ENCODE data around the gene MARCHF5.

MARCHF5 gene, protein sequence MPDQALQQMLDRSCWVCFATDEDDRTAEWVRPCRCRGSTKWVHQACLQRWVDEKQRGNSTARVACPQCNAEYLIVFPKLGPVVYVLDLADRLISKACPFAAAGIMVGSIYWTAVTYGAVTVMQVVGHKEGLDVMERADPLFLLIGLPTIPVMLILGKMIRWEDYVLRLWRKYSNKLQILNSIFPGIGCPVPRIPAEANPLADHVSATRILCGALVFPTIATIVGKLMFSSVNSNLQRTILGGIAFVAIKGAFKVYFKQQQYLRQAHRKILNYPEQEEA

DNA sequence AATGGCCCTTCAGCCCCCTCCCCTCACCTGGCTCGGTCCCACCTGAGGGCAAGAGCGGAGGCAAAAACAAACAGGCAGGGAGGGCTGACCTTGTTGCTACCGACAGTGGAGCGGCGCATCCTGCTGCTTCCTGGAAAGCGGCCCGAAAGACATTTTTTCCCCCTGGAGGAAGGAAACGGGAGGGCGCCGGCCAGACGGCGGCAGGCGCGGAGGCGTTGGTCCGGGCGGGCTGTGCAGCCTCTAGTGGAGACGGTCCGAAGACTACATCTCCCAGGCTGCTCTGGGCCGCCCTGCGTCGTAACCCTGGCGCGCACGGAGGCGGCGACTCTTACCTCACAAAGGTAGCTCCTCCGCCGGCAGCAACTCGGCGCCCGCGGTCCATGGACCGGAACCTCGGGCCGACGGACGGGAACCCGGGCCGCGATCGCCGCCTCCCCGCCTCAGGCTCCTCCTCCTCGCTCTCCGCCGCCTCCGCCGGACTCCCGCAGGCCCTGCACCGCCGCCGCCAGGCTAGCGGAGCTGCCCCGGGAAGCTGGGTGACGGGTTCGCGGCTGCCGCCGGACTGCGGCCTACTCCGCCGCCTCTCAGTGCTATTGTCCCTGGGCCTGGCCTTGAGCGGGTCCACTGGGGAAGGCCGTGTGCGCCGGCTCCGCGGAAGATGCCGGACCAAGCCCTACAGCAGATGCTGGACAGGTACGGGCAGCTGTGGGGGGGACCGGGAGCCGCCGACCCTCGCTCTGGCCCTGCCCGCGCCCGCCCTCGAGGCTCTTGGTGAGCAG lies at the start of gene MARCHF5, which contains the start of gene CPEB3:
TSS of gene MARCHF5 (plus strand) at position 331 of the 779 bp plus-strand sequence. CDS start at position 659, 328 bp downstream.
TSS of gene CPEB3 (minus strand) at position 242 of the 779 bp plus-strand sequence. CDS start 50,728 bp downstream, outside the sequence.
- TF ChIP-seq JUND (IDR thresholded peaks at IDR 0.05; ENCODE audit: low read depth): no peak
- in situ Hi-C loops (cut with HindIII; ENCODE audit: low pct_unique_long_range_greater_than_20kb, low sequenced_read_pairs): no loop called here
- peak; percentile 93 to 99 for DNase-seq (ENCODE audit: low read depth in 1 of 2, low spot score in 1 of 2)

DNA sequence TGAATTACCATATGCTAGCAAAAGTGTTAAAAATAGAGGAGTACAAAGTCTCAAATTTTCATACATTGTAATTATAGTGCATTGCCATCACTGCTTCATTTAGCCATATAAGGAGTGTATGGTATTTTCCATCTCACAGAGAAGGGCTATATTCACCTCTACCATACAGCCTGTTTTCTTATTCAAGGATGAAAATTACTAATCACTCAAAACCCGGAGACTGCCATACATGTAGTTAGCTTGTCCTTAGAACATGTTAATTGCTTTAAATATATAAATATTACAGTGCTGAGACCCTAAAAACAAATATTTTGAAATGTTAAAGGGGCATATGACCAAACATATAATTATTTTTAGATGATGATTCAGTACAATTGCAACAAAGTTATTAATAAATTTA lies 49.5 kb upstream of the MARCHF5 start:
- in situ Hi-C loops (cut with HindIII; ENCODE audit: low pct_unique_long_range_greater_than_20kb, low sequenced_read_pairs): no loop called here
- TF ChIP-seq JUND (IDR thresholded peaks at IDR 0.05; ENCODE audit: low read depth): no peak

DNA sequence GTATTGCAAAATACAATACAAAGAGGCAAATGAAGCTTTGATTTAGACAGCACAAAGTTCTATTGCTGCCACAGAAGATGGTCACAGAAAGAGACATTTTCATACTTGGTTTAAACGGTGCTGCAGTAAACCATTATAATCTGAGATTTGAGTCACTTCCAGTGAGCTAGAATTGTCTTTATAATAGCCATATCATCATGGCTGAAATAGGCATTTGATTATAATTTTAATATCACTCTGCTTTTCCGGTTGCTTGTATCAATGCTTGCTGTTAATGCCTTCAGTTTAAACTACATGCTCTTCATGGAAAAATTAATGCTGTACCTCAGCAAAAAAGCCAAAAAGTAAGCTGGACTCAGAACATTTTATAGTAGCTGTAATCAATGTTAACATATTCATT lies 48.6 kb upstream of the MARCHF5 start:
- no peak for DNase-seq (ENCODE audit: low read depth in 1 of 2, low spot score in 1 of 2)
- TF ChIP-seq JUND (IDR thresholded peaks at IDR 0.05; ENCODE audit: low read depth): no peak
- in situ Hi-C loops (cut with HindIII; ENCODE audit: low pct_unique_long_range_greater_than_20kb, low sequenced_read_pairs): no loop called here

More for the DNA sequence above, 49.5 kb upstream of the MARCHF5 start:
- no peak for DNase-seq (ENCODE audit: low read depth in 1 of 2, low spot score in 1 of 2)

DNA sequence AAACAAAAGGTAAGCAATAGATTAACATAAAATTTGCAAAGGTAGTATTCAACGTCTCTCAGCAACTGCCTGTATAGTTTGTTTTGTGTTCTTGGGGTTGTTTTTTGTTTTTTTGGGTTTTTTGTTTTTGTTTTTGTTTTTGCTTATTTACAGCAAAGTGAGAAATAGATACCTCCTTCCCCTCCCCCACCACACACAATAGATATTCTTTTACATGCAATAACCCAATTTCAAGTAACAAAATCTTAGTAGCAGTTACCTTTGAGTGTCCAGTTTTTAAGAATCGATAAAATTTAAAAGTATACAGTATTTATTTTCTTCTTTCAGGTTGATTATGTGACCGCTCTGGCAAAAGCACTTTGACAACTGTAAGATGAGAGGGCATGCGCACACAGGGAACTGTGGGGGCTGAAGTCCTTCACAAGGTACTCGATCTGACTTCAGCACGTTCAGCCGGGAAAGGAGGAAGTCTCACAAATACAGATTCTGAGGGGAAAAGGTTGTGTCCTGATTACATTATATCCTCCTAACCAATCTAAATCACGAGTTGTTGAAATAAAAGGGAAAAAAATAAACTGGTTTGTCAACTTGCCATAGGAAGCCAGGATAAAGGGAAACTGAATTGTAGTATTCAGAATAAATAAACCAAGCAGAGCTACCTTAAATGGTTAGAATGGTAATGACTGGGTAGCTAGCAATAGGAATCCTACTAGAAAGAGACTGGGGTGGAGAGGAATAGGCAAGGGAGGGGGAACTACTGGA lies 47.9 kb upstream of the MARCHF5 start:
- no peak for TF ChIP-seq JUND (IDR thresholded peaks at IDR 0.05; ENCODE audit: low read depth)
- in situ Hi-C loops (cut with HindIII; ENCODE audit: low pct_unique_long_range_greater_than_20kb, low sequenced_read_pairs): no loop called here
- peak; percentile 68 to 80 for DNase-seq (ENCODE audit: low read depth in 1 of 2, low spot score in 1 of 2)

DNA sequence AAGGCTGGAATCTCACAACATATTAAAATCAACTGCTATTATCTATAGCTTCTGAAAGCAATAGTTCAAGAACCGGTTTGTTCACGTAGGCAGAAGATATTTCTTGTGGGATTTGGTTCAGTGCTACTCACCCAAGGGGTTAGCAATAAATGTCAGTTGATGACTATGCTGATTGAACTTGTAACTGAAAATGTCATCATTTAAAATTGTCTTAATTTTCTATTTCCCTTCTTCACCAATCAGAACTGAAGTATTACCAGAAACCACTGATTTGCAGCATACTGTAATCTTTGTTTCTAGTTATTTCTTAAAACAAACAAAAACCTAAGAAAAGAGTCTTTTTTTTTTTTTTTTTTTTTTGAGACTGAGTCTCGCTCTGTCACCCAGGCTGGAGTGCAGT lies 46.2 kb upstream of the MARCHF5 start:
- DNase-seq (ENCODE audit: low read depth in 1 of 2, low spot score in 1 of 2): peak in 1 of 2 experiments; percentile 19
- TF ChIP-seq JUND (IDR thresholded peaks at IDR 0.05; ENCODE audit: low read depth): no peak
- in situ Hi-C loops (cut with HindIII; ENCODE audit: low pct_unique_long_range_greater_than_20kb, low sequenced_read_pairs): no loop called here

DNA sequence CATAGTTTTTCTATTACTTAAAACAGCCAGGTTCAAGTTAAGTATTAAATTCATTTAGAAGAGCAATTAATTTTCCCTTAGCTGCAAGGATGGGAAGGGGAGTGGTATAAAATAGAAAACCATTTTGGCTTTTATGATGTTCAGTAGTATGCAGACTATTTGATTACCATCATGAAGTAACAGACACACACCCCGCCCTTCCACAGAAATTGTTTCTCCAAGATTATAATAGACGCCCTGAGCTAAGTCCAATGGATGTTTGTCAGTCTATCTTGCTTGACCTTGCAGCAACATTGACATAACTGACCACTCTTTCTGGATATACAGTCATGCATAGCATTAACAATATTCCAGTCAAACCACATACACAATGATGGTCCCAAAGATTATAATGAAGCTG lies 42.4 kb upstream of the MARCHF5 start:
- no peak for TF ChIP-seq JUND (IDR thresholded peaks at IDR 0.05; ENCODE audit: low read depth)
- in situ Hi-C loops (cut with HindIII; ENCODE audit: low pct_unique_long_range_greater_than_20kb, low sequenced_read_pairs): no loop called here
- no peak for DNase-seq (ENCODE audit: low read depth in 1 of 2, low spot score in 1 of 2)

DNA sequence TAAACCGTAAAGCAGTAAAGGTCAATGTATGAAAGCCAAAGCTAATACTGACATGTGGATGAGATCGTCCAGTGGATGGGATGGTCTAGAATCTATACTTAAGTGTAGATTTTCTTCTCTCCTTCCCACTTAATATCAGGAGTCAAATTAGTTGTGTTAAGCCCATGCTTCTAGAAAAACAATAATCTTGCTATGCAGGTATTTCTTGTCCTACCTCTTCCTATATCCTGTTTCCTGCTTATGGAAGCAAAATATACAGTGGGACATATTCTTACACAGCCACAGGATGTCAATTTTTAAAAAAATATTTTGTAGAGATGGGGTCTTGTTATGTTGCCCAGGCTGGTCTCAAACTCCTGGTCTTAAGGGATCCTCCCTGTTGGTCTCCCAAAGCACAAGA lies 27.6 kb upstream of the MARCHF5 start:
- DNase-seq (ENCODE audit: low read depth in 1 of 2, low spot score in 1 of 2): peak in 1 of 2 experiments; percentile 76
- in situ Hi-C loops (cut with HindIII; ENCODE audit: low pct_unique_long_range_greater_than_20kb, low sequenced_read_pairs): no loop called here
- TF ChIP-seq JUND (IDR thresholded peaks at IDR 0.05; ENCODE audit: low read depth): no peak

DNA sequence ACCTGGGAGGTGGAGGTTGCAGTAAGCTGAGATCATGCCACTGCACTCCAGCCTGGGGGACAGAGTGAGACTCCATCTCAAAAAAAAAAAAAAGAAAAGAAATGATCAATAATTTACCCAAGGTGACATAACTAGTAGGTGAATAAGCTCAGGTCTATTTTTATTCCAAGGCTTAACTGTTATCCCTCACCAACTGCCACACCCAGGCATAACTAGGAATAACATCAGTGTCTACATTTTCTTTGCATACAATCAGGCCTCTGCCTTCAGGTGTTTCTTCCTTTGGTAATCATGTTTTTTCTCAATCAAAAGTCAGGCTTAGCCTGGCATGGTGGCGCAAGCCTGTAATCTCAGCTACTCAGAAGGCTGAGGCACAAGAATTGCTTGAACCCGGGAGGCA lies 26.7 kb upstream of the MARCHF5 start:
- in situ Hi-C loops (cut with HindIII; ENCODE audit: low pct_unique_long_range_greater_than_20kb, low sequenced_read_pairs): no loop called here
- no peak for DNase-seq (ENCODE audit: low read depth in 1 of 2, low spot score in 1 of 2)
- no peak for TF ChIP-seq JUND (IDR thresholded peaks at IDR 0.05; ENCODE audit: low read depth)

DNA sequence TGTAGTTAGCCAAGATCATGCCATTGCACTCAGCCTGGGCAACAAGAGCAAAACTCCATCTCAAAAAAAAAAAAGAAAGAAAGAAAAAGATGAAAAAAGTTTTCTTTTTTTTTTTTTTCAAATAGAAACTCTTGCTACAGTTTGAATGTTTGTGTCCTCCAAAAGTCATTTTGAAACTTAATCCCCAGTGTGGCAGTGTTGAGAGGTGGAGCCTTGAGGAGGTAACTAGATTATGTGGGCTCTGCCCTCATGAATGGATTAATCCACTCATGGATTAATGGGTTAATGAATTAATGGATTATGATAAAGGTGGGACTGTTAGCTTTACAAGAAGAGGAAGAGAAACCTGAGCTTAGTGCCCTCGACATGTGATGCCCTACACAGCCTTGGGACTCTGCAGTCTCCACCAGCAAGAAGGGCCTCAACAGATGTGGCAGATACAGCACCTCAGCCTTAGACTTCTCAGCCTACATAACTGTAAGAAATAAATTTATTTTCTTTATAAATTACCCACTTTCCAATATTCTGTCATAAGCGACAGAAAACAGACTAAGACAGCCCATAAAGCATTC lies 25.2 kb upstream of the MARCHF5 start:
- DNase-seq (ENCODE audit: low read depth in 1 of 2, low spot score in 1 of 2): no peak
- in situ Hi-C loops (cut with HindIII; ENCODE audit: low pct_unique_long_range_greater_than_20kb, low sequenced_read_pairs): no loop called here
- TF ChIP-seq JUND (IDR thresholded peaks at IDR 0.05; ENCODE audit: low read depth): no peak

DNA sequence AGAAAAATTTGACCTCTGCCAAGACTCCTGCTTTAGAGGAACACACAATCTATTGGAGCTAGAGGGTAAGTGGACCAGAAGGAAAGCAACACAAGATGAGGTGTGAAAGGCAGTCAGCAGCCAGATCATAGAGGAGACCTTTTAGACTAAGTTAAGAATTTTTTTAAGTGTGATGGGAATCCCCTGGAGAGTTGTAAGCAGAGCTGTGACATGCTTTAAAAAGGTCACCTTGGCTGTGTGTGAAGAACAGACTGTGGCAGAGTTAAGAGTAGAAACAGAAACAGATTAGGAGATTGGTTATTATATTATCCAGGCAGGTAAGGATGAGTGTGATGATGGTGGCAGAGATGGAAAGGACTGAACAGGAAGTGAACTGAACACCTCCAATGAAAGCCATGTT lies 23.6 kb upstream of the MARCHF5 start:
- in situ Hi-C loops (cut with HindIII; ENCODE audit: low pct_unique_long_range_greater_than_20kb, low sequenced_read_pairs): no loop called here
- TF ChIP-seq JUND (IDR thresholded peaks at IDR 0.05; ENCODE audit: low read depth): no peak
- DNase-seq (ENCODE audit: low read depth in 1 of 2, low spot score in 1 of 2): no peak

DNA sequence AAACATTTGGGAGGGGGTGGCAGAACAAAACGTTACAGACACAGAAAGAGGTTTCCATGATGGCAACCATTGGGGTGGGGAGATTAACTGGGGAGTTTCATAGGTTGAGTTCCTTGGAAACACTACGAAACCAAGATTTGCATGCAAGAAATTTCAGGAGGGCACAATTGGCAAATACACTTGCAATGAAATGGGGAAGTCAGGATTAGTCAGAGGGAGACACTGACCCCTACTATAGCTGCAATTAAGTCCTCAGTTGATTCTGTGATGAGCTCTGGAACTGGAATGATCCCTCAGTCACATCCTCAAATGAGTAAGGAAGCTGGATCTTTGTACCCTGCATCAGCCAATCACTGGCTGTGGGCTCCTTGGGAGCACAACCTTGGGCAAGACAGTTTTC lies 22.2 kb upstream of the MARCHF5 start:
- in situ Hi-C loops (cut with HindIII; ENCODE audit: low pct_unique_long_range_greater_than_20kb, low sequenced_read_pairs): no loop called here
- DNase-seq (ENCODE audit: low read depth in 1 of 2, low spot score in 1 of 2): no peak
- no peak for TF ChIP-seq JUND (IDR thresholded peaks at IDR 0.05; ENCODE audit: low read depth)

DNA sequence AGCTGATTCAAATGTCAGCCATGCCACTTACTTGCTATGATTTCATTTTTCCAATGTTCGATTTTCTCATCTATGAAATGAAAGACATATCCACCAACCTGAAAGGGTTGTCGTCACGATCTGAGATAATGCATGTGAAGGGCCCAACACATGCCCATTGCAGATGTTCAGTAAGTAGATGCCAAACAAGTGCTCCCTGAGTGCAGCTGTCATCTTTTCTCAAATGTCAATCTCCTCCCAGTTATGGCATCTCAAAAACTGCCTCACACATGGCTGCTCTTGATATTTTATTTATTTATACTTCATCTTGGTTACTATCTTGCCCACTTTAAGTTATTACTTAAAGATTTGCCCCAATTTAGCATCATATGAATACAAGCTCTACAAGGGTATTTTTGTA lies 16.9 kb upstream of the MARCHF5 start:
- in situ Hi-C loops (cut with HindIII; ENCODE audit: low pct_unique_long_range_greater_than_20kb, low sequenced_read_pairs): no loop called here
- DNase-seq (ENCODE audit: low read depth in 1 of 2, low spot score in 1 of 2): no peak
- no peak for TF ChIP-seq JUND (IDR thresholded peaks at IDR 0.05; ENCODE audit: low read depth)

All from T47D (cell line).